ENCODE data around the gene ATG4A.

ATG4A gene

GRCh38 chrX:108064613-108065012 is 27.0 kb upstream of the ATG4A start:
- TF ChIP-seq CTCF (IDR thresholded peaks at IDR 0.05) = no peak

- no peak for TF ChIP-seq CTCF (IDR thresholded peaks at IDR 0.05)
These were observed 23.5 kb upstream of the ATG4A start for GRCh38 chrX:108068121-108068520.

GRCh38 chrX:108070891-108071290 is 20.7 kb upstream of the ATG4A start:
- no peak for TF ChIP-seq CTCF (IDR thresholded peaks at IDR 0.05)

GRCh38 chrX:108071578-108071977 is 20.0 kb upstream of the ATG4A start:
- TF ChIP-seq CTCF (IDR thresholded peaks at IDR 0.05) = no peak

GRCh38 chrX:108072746-108073145 is 18.8 kb upstream of the ATG4A start:
- TF ChIP-seq CTCF (IDR thresholded peaks at IDR 0.05) = no peak

GRCh38 chrX:108081110-108081509 is 10.5 kb upstream of the ATG4A start:
- TF ChIP-seq CTCF (IDR thresholded peaks at IDR 0.05) = no peak

GRCh38 chrX:108087792-108088191 is 3.8 kb upstream of the ATG4A start:
- no peak for TF ChIP-seq CTCF (IDR thresholded peaks at IDR 0.05)

- no peak for TF ChIP-seq CTCF (IDR thresholded peaks at IDR 0.05)
These were observed 3.1 kb upstream of the ATG4A start for GRCh38 chrX:108088511-108088910.
